Activated naive CD8-positive, alpha-beta T cell treated with anti-CD3 and anti-CD28 coated beads, Interleukin-2, amount 50 U/mL, for 24 hours (primary cell): Measurements from ENCODE around the gene PDE6B.

ENCODE experiments used
- ATAC-seq: fragments of 150-1000 bp; cut with Tn5 transposase; one replicate; pipeline ENCODE4 v1.10.0; 2021
- DNase-seq: peaks from one replicate; pipeline ENCODE4 v3.0.0; 2021
- H3K27ac Mint-ChIP-seq: one replicate; pipeline ENCODE4 v1.8.0; 2021; ENCODE audit warnings: mild to moderate bottlenecking, mixed read lengths
- H3K27me3 Mint-ChIP-seq: one replicate; pipeline ENCODE4 v1.8.0; 2021; ENCODE audit warnings: mixed read lengths
- H3K36me3 Mint-ChIP-seq: one replicate; pipeline ENCODE4 v1.8.0; 2021; ENCODE audit warnings: low read depth, mixed read lengths
- H3K4me1 Mint-ChIP-seq: one replicate; pipeline ENCODE4 v1.8.0; 2021; ENCODE audit warnings: mixed read lengths
- H3K4me3 Mint-ChIP-seq: one replicate; pipeline ENCODE4 v1.8.0; 2021; ENCODE audit warnings: mild to moderate bottlenecking, moderate library complexity, mixed read lengths
- H3K9me3 Mint-ChIP-seq: one replicate; pipeline ENCODE4 v1.8.0; 2021; ENCODE audit warnings: mixed read lengths

PDE6B gene

GRCh38 chr4:624705-625590 lies at the start of gene PDE6B:
Gene PDE6B, plus strand, starts transcription at chr4:625573. Its CDS starts 54 bp downstream, at chr4:625627.
- H3K27me3 Mint-ChIP-seq, result peaks cover 7% of the 10 kb centered on the region
- H3K36me3 Mint-ChIP-seq, result no peaks in the 10 kb centered on the region
- no peaks in the 10 kb centered on the region for H3K4me1 Mint-ChIP-seq
- ATAC-seq (no peak), DNase-seq (no peak)
- no peaks in the 10 kb centered on the region for H3K9me3 Mint-ChIP-seq
- no peak within 1 kb of the TSS for H3K27ac Mint-ChIP-seq
- H3K4me3 Mint-ChIP-seq, result no peak within 1 kb of the TSS

- DNase-seq (no peak), ATAC-seq (no peak)
- Mint-ChIP-seq H3K4me3 (peak within 1 kb of the TSS; percentile 50), H3K4me1 (peaks cover 13% of the 10 kb centered on the region), H3K27me3 (peaks cover 70% of the 10 kb centered on the region), H3K9me3 (no peaks in the 10 kb centered on the region), H3K36me3 (no peaks in the 10 kb centered on the region), H3K27ac (no peak within 1 kb of the TSS)
Measured at GRCh38 chr4:576245-576821, 49.0 kb upstream of the PDE6B start, which contains the start of gene TMEM271. Gene TMEM271, minus strand, starts transcription at chr4:576295. Its CDS starts 233 bp downstream, at chr4:576062.

GRCh38 chr4:576991-577498 lies 48.3 kb upstream of the PDE6B start:
- ATAC-seq, result peak; percentile 15
- H3K27ac Mint-ChIP-seq, result no peak overlapping the region
- peak overlapping the region; percentile 50 for H3K4me3 Mint-ChIP-seq
- no peaks in the 10 kb centered on the region for H3K9me3 Mint-ChIP-seq
- peaks cover 13% of the 10 kb centered on the region for H3K4me1 Mint-ChIP-seq
- H3K27me3 Mint-ChIP-seq, result peaks cover 67% of the 10 kb centered on the region
- DNase-seq, result no peak
- H3K36me3 Mint-ChIP-seq, result no peaks in the 10 kb centered on the region

GRCh38 chr4:577499-578450 lies 47.6 kb upstream of the PDE6B start:
- no peak overlapping the region for H3K4me3 Mint-ChIP-seq
- no peaks in the 10 kb centered on the region for H3K36me3 Mint-ChIP-seq
- DNase-seq, result peak; percentile 41
- peaks cover 13% of the 10 kb centered on the region for H3K4me1 Mint-ChIP-seq
- no peaks in the 10 kb centered on the region for H3K9me3 Mint-ChIP-seq
- ATAC-seq, result peak; percentile 48
- H3K27ac Mint-ChIP-seq, result no peak overlapping the region
- H3K27me3 Mint-ChIP-seq, result peaks cover 66% of the 10 kb centered on the region

- Mint-ChIP-seq H3K4me1 (peaks cover 13% of the 10 kb centered on the region), H3K27me3 (peaks cover 59% of the 10 kb centered on the region), H3K4me3 (no peak overlapping the region), H3K9me3 (peaks cover 6% of the 10 kb centered on the region), H3K27ac (no peak overlapping the region), H3K36me3 (no peaks in the 10 kb centered on the region)
- DNase-seq, result no peak
- ATAC-seq, result no peak
Measured at GRCh38 chr4:578451-579443, 46.6 kb upstream of the PDE6B start.

- Mint-ChIP-seq H3K4me1 (peaks cover 9% of the 10 kb centered on the region), H3K36me3 (no peaks in the 10 kb centered on the region), H3K9me3 (peaks cover 13% of the 10 kb centered on the region), H3K27me3 (peaks cover 58% of the 10 kb centered on the region), H3K27ac (no peak overlapping the region), H3K4me3 (no peak overlapping the region)
- no peak for ATAC-seq
- DNase-seq, result no peak
Measured at GRCh38 chr4:579543-580175, 45.7 kb upstream of the PDE6B start.

- Mint-ChIP-seq H3K4me3 (no peak overlapping the region), H3K4me1 (peaks cover 9% of the 10 kb centered on the region), H3K27me3 (peaks cover 62% of the 10 kb centered on the region), H3K9me3 (peaks cover 15% of the 10 kb centered on the region), H3K36me3 (no peaks in the 10 kb centered on the region), H3K27ac (no peak overlapping the region)
- no peak for ATAC-seq
- no peak for DNase-seq
Measured at GRCh38 chr4:581181-581580, 44.2 kb upstream of the PDE6B start.

- no peak for ATAC-seq
- Mint-ChIP-seq H3K27ac (no peak overlapping the region), H3K9me3 (peaks cover 15% of the 10 kb centered on the region), H3K27me3 (peaks cover 63% of the 10 kb centered on the region), H3K4me1 (peaks cover 9% of the 10 kb centered on the region), H3K4me3 (no peak overlapping the region), H3K36me3 (no peaks in the 10 kb centered on the region)
- no peak for DNase-seq
Measured at GRCh38 chr4:581753-582361, 43.5 kb upstream of the PDE6B start.

GRCh38 chr4:583820-584219 lies 41.6 kb upstream of the PDE6B start:
- H3K27me3 Mint-ChIP-seq, result peaks cover 55% of the 10 kb centered on the region
- peaks cover 3% of the 10 kb centered on the region for H3K36me3 Mint-ChIP-seq

GRCh38 chr4:587671-588350 lies 37.6 kb upstream of the PDE6B start:
- no peak for ATAC-seq
- H3K4me1 Mint-ChIP-seq, result no peaks in the 10 kb centered on the region
- no peak for DNase-seq
- peaks cover 3% of the 10 kb centered on the region for H3K36me3 Mint-ChIP-seq
- H3K9me3 Mint-ChIP-seq, result peaks cover 19% of the 10 kb centered on the region
- H3K4me3 Mint-ChIP-seq, result no peak overlapping the region
- H3K27ac Mint-ChIP-seq, result no peak overlapping the region
- H3K27me3 Mint-ChIP-seq, result peaks cover 41% of the 10 kb centered on the region

More at GRCh38 chr4:583820-584219, 41.6 kb upstream of the PDE6B start:
- H3K4me1 Mint-ChIP-seq, result no peaks in the 10 kb centered on the region
- ATAC-seq (no peak), DNase-seq (no peak)
- peaks cover 19% of the 10 kb centered on the region for H3K9me3 Mint-ChIP-seq
- H3K27ac Mint-ChIP-seq, result no peak overlapping the region
- no peak overlapping the region for H3K4me3 Mint-ChIP-seq

GRCh38 chr4:588351-588849 lies 37.0 kb upstream of the PDE6B start:
- H3K4me1 Mint-ChIP-seq, result no peaks in the 10 kb centered on the region
- H3K27me3 Mint-ChIP-seq, result peaks cover 44% of the 10 kb centered on the region
- DNase-seq (no peak), ATAC-seq (no peak)
- H3K27ac Mint-ChIP-seq, result no peak overlapping the region
- H3K4me3 Mint-ChIP-seq, result no peak overlapping the region
- H3K9me3 Mint-ChIP-seq, result peaks cover 15% of the 10 kb centered on the region
- H3K36me3 Mint-ChIP-seq, result peaks cover 3% of the 10 kb centered on the region
